Prostate gland (tissue), 2 donors: ENCODE results near the gene SPATA31C1.

Source experiments
- CTCF ChIP-seq, 4 experiments: fragments of 200-600 bp in 2 of 4; fragments of 450-650 bp in 2 of 4; sonication (generic) in 2 of 4; IDR thresholded peaks; 1 replicate in 3 of 4; 2 replicates in 1 of 4; pipeline ENCODE4 v1.5.1; 2016 to 2019; ENCODE audit warnings: antibody characterized with exemption in 4 of 4, mild to moderate bottlenecking in 2 of 4, moderate library complexity in 2 of 4
- POLR2AphosphoS5 ChIP-seq: sonication (generic); formaldehyde crosslinking; IDR thresholded peaks from one replicate; pipeline ENCODE4 v1.6.1; 2017; ENCODE audit warnings: antibody characterized with exemption

GRCh38 chr9:87883990-87884389 lies 33.8 kb upstream of the SPATA31C1 start:
- TF ChIP-seq CTCF (IDR thresholded peaks at IDR 0.05): no peak
- TF ChIP-seq POLR2AphosphoS5: no peak
